A549 (cell line): ENCODE measurements around the gene PKD1. TPM values are rescaled to one million over a fixed set of nuclear protein-coding genes. Genes with fewer than 3 reads are reported as not detected.
A peak's percentile ranks its signal among the peaks of the same experiment; 100 is the strongest.

Experiments used
- CBX2 ChIP-seq: fragments of 200-600 bp; sonication (generic); IDR thresholded peaks from 2 replicates; pipeline ENCODE4 v1.6.1; 2016; ENCODE audit warnings: low read depth, mild to moderate bottlenecking, borderline replicate concordance
- CBX8 ChIP-seq: fragments of 200-600 bp; sonication (generic); IDR thresholded peaks from 2 replicates; pipeline ENCODE4 v1.6.1; 2016
- CHD2 ChIP-seq: fragments of 150-350 bp; IDR thresholded peaks from 2 replicates; pipeline ENCODE4 v1.6.1; 2014; ENCODE audit warnings: low read length; ENCODE audit not compliant: partially characterized antibody
- EHF ChIP-seq: fragments of 250-450 bp; sonication (Bioruptor Pico); IDR thresholded peaks from 2 replicates; pipeline ENCODE4 v1.5.0; 2020; ENCODE audit warnings: mild to moderate bottlenecking
- EP300 ChIP-seq, 2 experiments: fragments of >200 bp; sonication (Bioruptor Twin); formaldehyde crosslinking; IDR thresholded peaks; 2 replicates in 1 of 2; 3 replicates in 1 of 2; pipeline ENCODE4 v1.6.1; 2016 to 2017
- ESRRA ChIP-seq: fragments of 150-350 bp; IDR thresholded peaks from 2 replicates; pipeline ENCODE4 v1.6.1; 2014; ENCODE audit warnings: mild to moderate bottlenecking, low read length, borderline replicate concordance
- FOSL2 ChIP-seq, 2 experiments: fragments of 450-650 bp in 1 of 2; fragments of >200 bp in 1 of 2; sonication (Bioruptor Twin) in 1 of 2; formaldehyde crosslinking; IDR thresholded peaks; 2 replicates each; pipeline versions ENCODE4 v1.5.0 to v1.6.1; 2016 to 2020; ENCODE audit warnings: mild to moderate bottlenecking in 1 of 2, moderate library complexity in 1 of 2
- FOXS1 ChIP-seq: fragments of 250-450 bp; sonication (Bioruptor Pico); IDR thresholded peaks from 2 replicates; pipeline ENCODE4 v1.5.0; 2020; ENCODE audit warnings: mild to moderate bottlenecking, moderate library complexity
- GATA3 ChIP-seq: IDR thresholded peaks from 2 replicates; pipeline ENCODE4 v1.6.1; 2012; ENCODE audit warnings: borderline replicate concordance
- HEYL ChIP-seq: fragments of 250-450 bp; sonication (Bioruptor Pico); IDR thresholded peaks from 2 replicates; pipeline ENCODE4 v1.8.0; 2021; ENCODE audit warnings: mild to moderate bottlenecking, moderate library complexity
- HOXA7 ChIP-seq: fragments of 250-450 bp; sonication (Bioruptor Pico); IDR thresholded peaks from 2 replicates; pipeline ENCODE4 v1.5.0; 2020; ENCODE audit warnings: mild to moderate bottlenecking, moderate library complexity
- HOXB5 ChIP-seq: fragments of 250-450 bp; sonication (Bioruptor Pico); IDR thresholded peaks from 2 replicates; pipeline ENCODE4 v1.5.0; 2020; ENCODE audit warnings: mild to moderate bottlenecking, moderate library complexity
- JUN ChIP-seq, 2 experiments: fragments of >200 bp; sonication (Bioruptor Twin); formaldehyde crosslinking; IDR thresholded peaks; 2 replicates in 1 of 2; 3 replicates in 1 of 2; pipeline ENCODE4 v1.6.1; 2016 to 2017
- MYC ChIP-seq: IDR thresholded peaks from 2 replicates; pipeline ENCODE4 v1.6.1; 2012; ENCODE audit warnings: mild to moderate bottlenecking, inconsistent platforms, low read length, improper control_type of control experiment, borderline replicate concordance
- NFE2L2 ChIP-seq: fragments of 150-350 bp; conservative IDR thresholded peaks from 2 replicates; pipeline ENCODE4 v1.6.1; 2014; ENCODE audit warnings: low read length
- NR3C1 ChIP-seq: fragments of >200 bp; sonication (Bioruptor Twin); formaldehyde crosslinking; IDR thresholded peaks from 3 replicates; pipeline ENCODE4 v1.6.1; 2017
- PHF8 ChIP-seq: fragments of 200-600 bp; sonication (generic); IDR thresholded peaks from 2 replicates; pipeline ENCODE4 v1.6.1; 2016; ENCODE audit warnings: low read depth, mild to moderate bottlenecking, antibody characterized with exemption, moderate library complexity, borderline replicate concordance
- POLR2A ChIP-seq: IDR thresholded peaks from 2 replicates; pipeline ENCODE4 v1.6.1; 2012; ENCODE audit warnings: mild to moderate bottlenecking, low read length
- POLR2AphosphoS2 ChIP-seq: conservative IDR thresholded peaks from 2 replicates; pipeline ENCODE4 v1.6.1; 2012; ENCODE audit warnings: low read length, improper control_type of control experiment, inconsistent platforms
- RAD21 ChIP-seq, 2 experiments: fragments of >200 bp in 1 of 2; sonication (Bioruptor Twin) in 1 of 2; formaldehyde crosslinking in 1 of 2; IDR thresholded peaks in 1 of 2; conservative IDR thresholded peaks in 1 of 2; 2 replicates in 1 of 2; 3 replicates in 1 of 2; pipeline ENCODE4 v1.6.1; 2012 to 2018; ENCODE audit warnings: inconsistent platforms in 1 of 2
- TP53 ChIP-seq: fragments of 250-450 bp; sonication (Bioruptor Pico); IDR thresholded peaks from 2 replicates; pipeline ENCODE4 v1.5.0; 2021; ENCODE audit warnings: mild to moderate bottlenecking, moderate library complexity
- ZC3H11A ChIP-seq: fragments of 450-650 bp; IDR thresholded peaks from 2 replicates; pipeline ENCODE4 v1.6.1; 2014; ENCODE audit warnings: antibody characterized with exemption, mild to moderate bottlenecking
- ZNF302 ChIP-seq: fragments of 250-450 bp; sonication (Bioruptor Pico); IDR thresholded peaks from 2 replicates; pipeline ENCODE4 v1.9.0; 2021; ENCODE audit warnings: inconsistent platforms, mild to moderate bottlenecking, moderate library complexity
- ZSCAN20 ChIP-seq: fragments of 250-450 bp; sonication (Bioruptor Pico); IDR thresholded peaks from 2 replicates; pipeline ENCODE4 v1.8.0; 2022; ENCODE audit warnings: mild to moderate bottlenecking, moderate library complexity
- polyA plus RNA-seq, 4 experiments: library from polyadenylated mRNA; depleted of rRNA in 3 of 4; stranded (reverse); fragments of >200 nt; fragmentation: RNase III in 1 of 4; extraction: RNeasy Plus Mini Kit Qiagen cat#74134 plus additional on column Dnase treatment in 1 of 4; gene quantifications; 2 replicates in 3 of 4; 3 replicates in 1 of 4; pipeline ENCODE4 v1.2.3, GENCODE V29; 2011 to 2017
- TF ChIP-seq, protein P1 (sequence below): fragments of 250-450 bp; sonication (Bioruptor Pico); IDR thresholded peaks from 2 replicates; pipeline ENCODE4 v1.5.0; 2020; ENCODE audit warnings: low read depth, mild to moderate bottlenecking, moderate library complexity
- TF ChIP-seq, protein P2 (sequence below): fragments of 200-600 bp; sonication (generic); IDR thresholded peaks from 2 replicates; pipeline ENCODE4 v1.6.1; 2016; ENCODE audit warnings: antibody characterized with exemption, mild to moderate bottlenecking, moderate library complexity

The PKD1 gene
- polyA plus RNA-seq, 2 of the 4 experiments (the other 2 are of a cell fraction): 11.5 to 39.2 TPM

DNA sequence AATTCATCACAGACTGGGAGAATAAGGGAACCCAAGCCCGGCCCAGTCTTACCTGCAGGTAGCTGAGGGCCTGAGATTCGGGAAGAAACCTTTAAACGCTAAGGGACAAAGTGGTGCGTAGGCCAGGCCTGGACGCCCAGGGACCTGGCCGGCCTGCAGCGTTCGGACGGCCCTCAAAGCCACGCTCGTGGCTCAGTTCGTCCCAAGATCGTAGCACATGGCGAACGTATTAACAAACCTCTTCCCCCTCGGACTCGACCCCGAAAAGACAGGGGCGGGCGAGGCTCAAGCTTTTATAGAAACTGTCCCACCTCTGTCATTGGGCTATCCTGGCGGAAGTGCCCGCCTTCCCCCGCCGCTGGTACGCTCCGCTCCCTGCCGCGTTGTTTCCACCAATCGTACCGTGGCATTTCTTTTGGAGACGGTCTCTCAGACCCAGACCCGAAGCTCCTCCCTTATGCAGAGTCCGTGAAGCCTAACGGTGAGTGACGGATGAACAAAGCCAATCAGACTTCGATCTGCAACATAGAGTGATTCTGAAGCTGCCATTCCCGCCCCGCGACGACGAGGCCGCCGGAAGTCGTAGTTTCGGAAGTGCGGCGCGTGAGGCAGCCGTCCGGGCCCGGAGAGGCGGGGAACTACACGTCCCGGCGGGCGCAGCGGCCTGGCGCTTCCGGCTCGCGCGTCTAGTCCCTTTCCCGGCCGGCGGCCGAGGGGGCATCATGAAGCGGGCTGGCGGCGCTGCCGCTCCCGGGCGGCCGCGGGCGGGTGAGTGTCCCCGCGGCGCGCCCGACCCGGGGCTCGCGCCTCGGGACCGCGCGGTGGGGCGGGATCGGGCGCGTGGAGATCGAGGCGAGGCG is 19.6 kb upstream of the PKD1 start, which contains the start of gene TRAF7 (continued):
- TF ChIP-seq, protein P1, sequence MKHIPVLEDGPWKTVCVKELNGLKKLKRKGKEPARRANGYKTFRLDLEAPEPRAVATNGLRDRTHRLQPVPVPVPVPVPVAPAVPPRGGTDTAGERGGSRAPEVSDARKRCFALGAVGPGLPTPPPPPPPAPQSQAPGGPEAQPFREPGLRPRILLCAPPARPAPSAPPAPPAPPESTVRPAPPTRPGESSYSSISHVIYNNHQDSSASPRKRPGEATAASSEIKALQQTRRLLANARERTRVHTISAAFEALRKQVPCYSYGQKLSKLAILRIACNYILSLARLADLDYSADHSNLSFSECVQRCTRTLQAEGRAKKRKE (CRISPR knock-in tag): no peak
- TF ChIP-seq RAD21 (conservative IDR thresholded peaks at IDR 0.05 in 1 of 2, IDR thresholded peaks at IDR 0.05 in 1 of 2) (no peak), ESRRA (peak; percentile 51; the same call in 1 of the 2 replicates), HOXB5 (CRISPR knock-in tag) (no peak), CBX8 (no peak), CHD2 (no peak), MYC (peak; percentile 97), GATA3 (peak; percentile 47; the same call in 1 of the 2 replicates), JUN (IDR thresholded peaks at IDR 0.05) (peak; percentile 99 to 100), FOSL2 (IDR thresholded peaks at IDR 0.05) (no peak), FOSL2 (CRISPR knock-in tag; IDR thresholded peaks at IDR 0.05) (no peak), CBX2 (no peak), POLR2A (peak; percentile 99), POLR2AphosphoS2 (0 out of 2 replicates have a peak, but pooled peaks have one; percentile 76), EHF (CRISPR knock-in tag) (no peak), TP53 (CRISPR knock-in tag) (peak; percentile 95), FOXS1 (no peak), HOXA7 (CRISPR knock-in tag) (0 out of 2 replicates have a peak, but pooled peaks have one; percentile 21), ZC3H11A (no peak), ZSCAN20 (no peak), EP300 (IDR thresholded peaks at IDR 0.05) (no peak), PHF8 (peak; percentile 97), HEYL (CRISPR knock-in tag) (no peak), ZNF302 (no peak), NFE2L2 (no peak), NR3C1 (no peak)
- TF ChIP-seq, protein P2, sequence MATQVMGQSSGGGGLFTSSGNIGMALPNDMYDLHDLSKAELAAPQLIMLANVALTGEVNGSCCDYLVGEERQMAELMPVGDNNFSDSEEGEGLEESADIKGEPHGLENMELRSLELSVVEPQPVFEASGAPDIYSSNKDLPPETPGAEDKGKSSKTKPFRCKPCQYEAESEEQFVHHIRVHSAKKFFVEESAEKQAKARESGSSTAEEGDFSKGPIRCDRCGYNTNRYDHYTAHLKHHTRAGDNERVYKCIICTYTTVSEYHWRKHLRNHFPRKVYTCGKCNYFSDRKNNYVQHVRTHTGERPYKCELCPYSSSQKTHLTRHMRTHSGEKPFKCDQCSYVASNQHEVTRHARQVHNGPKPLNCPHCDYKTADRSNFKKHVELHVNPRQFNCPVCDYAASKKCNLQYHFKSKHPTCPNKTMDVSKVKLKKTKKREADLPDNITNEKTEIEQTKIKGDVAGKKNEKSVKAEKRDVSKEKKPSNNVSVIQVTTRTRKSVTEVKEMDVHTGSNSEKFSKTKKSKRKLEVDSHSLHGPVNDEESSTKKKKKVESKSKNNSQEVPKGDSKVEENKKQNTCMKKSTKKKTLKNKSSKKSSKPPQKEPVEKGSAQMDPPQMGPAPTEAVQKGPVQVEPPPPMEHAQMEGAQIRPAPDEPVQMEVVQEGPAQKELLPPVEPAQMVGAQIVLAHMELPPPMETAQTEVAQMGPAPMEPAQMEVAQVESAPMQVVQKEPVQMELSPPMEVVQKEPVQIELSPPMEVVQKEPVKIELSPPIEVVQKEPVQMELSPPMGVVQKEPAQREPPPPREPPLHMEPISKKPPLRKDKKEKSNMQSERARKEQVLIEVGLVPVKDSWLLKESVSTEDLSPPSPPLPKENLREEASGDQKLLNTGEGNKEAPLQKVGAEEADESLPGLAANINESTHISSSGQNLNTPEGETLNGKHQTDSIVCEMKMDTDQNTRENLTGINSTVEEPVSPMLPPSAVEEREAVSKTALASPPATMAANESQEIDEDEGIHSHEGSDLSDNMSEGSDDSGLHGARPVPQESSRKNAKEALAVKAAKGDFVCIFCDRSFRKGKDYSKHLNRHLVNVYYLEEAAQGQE: peak; percentile 43; the same call in 1 of the 2 replicates
